ENCODE data around the gene COA1. TPM values are rescaled to one million over a fixed set of nuclear protein-coding genes. Genes with fewer than 3 reads are reported as not detected.

COA1 gene
- total RNA-seq, 4 donors from 2014 or later: 20.6 to 48.9 (median 33.2) TPM

GRCh38 chr7:43698460-43699255 is 30.7 kb downstream of the COA1 start:
- no peaks in the 10 kb centered on the region for H3K9me3 ChIP-seq
- TF ChIP-seq EP300 (IDR thresholded peaks at IDR 0.05) (no peak), POLR2A (IDR thresholded peaks at IDR 0.05) (no peak), CTCF (IDR thresholded peaks at IDR 0.05) (no peak), POLR2AphosphoS5 (IDR thresholded peaks at IDR 0.05) (no peak)
- H3K27ac ChIP-seq: no peak overlapping the region
- H3K36me3 ChIP-seq: no peaks in the 10 kb centered on the region
- no peaks in the 10 kb centered on the region for H3K27me3 ChIP-seq
- WGBS, 2 donors (ENCODE audit: low coverage in 1 of 2): 59 to 74% methylated on average over 5 of the region's 5 CpGs
- ATAC-seq: no peak
- H3K4me3 ChIP-seq: no peak overlapping the region
- H3K4me1 ChIP-seq: peaks cover 0 to 17% (median 3%) of the 10 kb centered on the region in 3 donors

DNA sequence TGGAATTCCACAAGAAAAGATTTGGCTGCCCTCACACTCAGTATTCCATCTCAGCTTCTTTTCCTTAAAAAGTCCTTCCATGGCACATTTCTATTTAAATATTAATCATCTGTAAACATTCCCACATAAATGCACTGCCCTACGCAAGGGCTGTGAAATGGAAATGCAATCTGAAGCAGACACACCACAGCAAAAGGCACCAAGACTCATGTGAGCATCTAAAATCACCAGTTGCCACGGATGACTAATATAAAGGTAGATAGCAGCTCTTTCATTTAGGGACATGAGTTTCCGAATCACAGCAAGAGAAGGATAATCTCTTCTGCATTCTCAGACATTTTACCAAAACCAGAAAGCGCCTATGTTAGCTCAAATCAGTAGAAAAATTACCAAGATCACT is 31.6 kb downstream of the COA1 start:
- H3K36me3 ChIP-seq: no peaks in the 10 kb centered on the region
- H3K4me1 ChIP-seq: peaks cover 0 to 17% (median 3%) of the 10 kb centered on the region in 3 donors
- H3K27ac ChIP-seq: no peak overlapping the region
- TF ChIP-seq CTCF (IDR thresholded peaks at IDR 0.05) (no peak), POLR2AphosphoS5 (IDR thresholded peaks at IDR 0.05) (no peak), POLR2A (IDR thresholded peaks at IDR 0.05) (no peak), EP300 (IDR thresholded peaks at IDR 0.05) (no peak)
- no peak for ATAC-seq
- no peaks in the 10 kb centered on the region for H3K27me3 ChIP-seq
- H3K9me3 ChIP-seq: no peaks in the 10 kb centered on the region
- WGBS, 2 donors (ENCODE audit: low coverage in 1 of 2): 67 to 83% methylated on average over 4 of the region's 4 CpGs
- H3K4me3 ChIP-seq: no peak overlapping the region

- Histone ChIP-seq H3K27me3 (no peaks in the 10 kb centered on the region), H3K27ac (no peak overlapping the region), H3K4me3 (no peak overlapping the region), H3K9me3 (no peaks in the 10 kb centered on the region), H3K36me3 (no peaks in the 10 kb centered on the region), H3K4me1 (peaks cover 0 to 9% (median 3%) of the 10 kb centered on the region in 3 donors)
- TF ChIP-seq POLR2A (IDR thresholded peaks at IDR 0.05) (no peak), POLR2AphosphoS5 (IDR thresholded peaks at IDR 0.05) (no peak), EP300 (IDR thresholded peaks at IDR 0.05) (no peak), CTCF (IDR thresholded peaks at IDR 0.05) (no peak)
- 100% methylated on average over 1 of the region's 1 CpG for WGBS, 2 donors (ENCODE audit: low coverage in 1 of 2)
- no peak for ATAC-seq
These were observed 34.0 kb downstream of the COA1 start for GRCh38 chr7:43695365-43695764.

GRCh38 chr7:43694399-43694748 is 34.9 kb downstream of the COA1 start:
- Histone ChIP-seq H3K9me3 (no peaks in the 10 kb centered on the region), H3K36me3 (no peaks in the 10 kb centered on the region), H3K4me3 (no peak overlapping the region), H3K27ac (no peak overlapping the region), H3K27me3 (no peaks in the 10 kb centered on the region), H3K4me1 (no peaks in the 10 kb centered on the region)
- WGBS, 2 donors (ENCODE audit: low coverage in 1 of 2): 100% methylated on average over 2 of the region's 2 CpGs; no CpG with 5 or more reads in 1 of the 2 donors
- TF ChIP-seq CTCF (IDR thresholded peaks at IDR 0.05) (no peak), POLR2A (IDR thresholded peaks at IDR 0.05) (no peak)
- ATAC-seq: no peak

GRCh38 chr7:43693687-43694398 is 35.5 kb downstream of the COA1 start:
- WGBS, 2 donors (ENCODE audit: low coverage in 1 of 2): 91 to 100% methylated on average over 4 of the region's 4 CpGs
- no peaks in the 10 kb centered on the region for H3K9me3 ChIP-seq
- ATAC-seq: no peak
- H3K36me3 ChIP-seq: no peaks in the 10 kb centered on the region
- H3K27me3 ChIP-seq: no peaks in the 10 kb centered on the region
- no peak overlapping the region for H3K4me3 ChIP-seq
- H3K27ac ChIP-seq: no peak overlapping the region
- TF ChIP-seq EP300 (IDR thresholded peaks at IDR 0.05): no peak
- TF ChIP-seq POLR2AphosphoS5 (IDR thresholded peaks at IDR 0.05): no peak
- no peak for TF ChIP-seq POLR2A (IDR thresholded peaks at IDR 0.05)
- no peak for TF ChIP-seq CTCF (IDR thresholded peaks at IDR 0.05)
- no peaks in the 10 kb centered on the region for H3K4me1 ChIP-seq

Measured in gastroesophageal sphincter (tissue), 4 donors.